GM19468 (cell line): ENCODE measurements around the gene PPARA.
"Not testable (repeated sequence)": the region's sequence is repeated elsewhere in the genome, so short reads cannot be mapped to it uniquely, and the experiment has no call there.

Experiments
- ATAC-seq: cut with Tn5 transposase; IDR thresholded peaks from one replicate; pipeline ENCODE4 v1.9.1; 2021; ENCODE audit warnings: mild to moderate bottlenecking, moderate library complexity, moderate number of reproducible peaks; ENCODE audit not compliant: unreplicated experiment; ENCODE audit errors: extremely low read depth

Gene PPARA

GRCh38 chr22:46262449-46263215 is 112.3 kb downstream of the PPARA start:
- ATAC-seq, result no peak

GRCh38 chr22:46263216-46263590 is 112.9 kb downstream of the PPARA start, which contains the start of gene PKDREJ:
Gene PKDREJ (minus strand): TSS chr22:46263343. CDS start chr22:46263322, 21 bp downstream.
- ATAC-seq, result no peak

GRCh38 chr22:46264520-46264919 is 114.2 kb downstream of the PPARA start:
- ATAC-seq, result not testable (repeated sequence)

GRCh38 chr22:46265627-46266026 is 115.3 kb downstream of the PPARA start:
- not testable (repeated sequence) for ATAC-seq

GRCh38 chr22:46267431-46268279 is 117.3 kb downstream of the PPARA start, which contains the start of gene TTC38:
Gene TTC38 (plus strand): TSS chr22:46268008. CDS start chr22:46268040, 32 bp downstream.
- no peak for ATAC-seq

- ATAC-seq, result no peak
Measured at GRCh38 chr22:46269564-46269963, 119.2 kb downstream of the PPARA start.

GRCh38 chr22:46272196-46272595 is 121.9 kb downstream of the PPARA start:
- no peak for ATAC-seq

GRCh38 chr22:46272762-46273431 is 122.6 kb downstream of the PPARA start:
- no peak for ATAC-seq

GRCh38 chr22:46273432-46274148 is 123.3 kb downstream of the PPARA start:
- ATAC-seq, result no peak

GRCh38 chr22:46274381-46274780 is 124.1 kb downstream of the PPARA start:
- ATAC-seq, result no peak

- ATAC-seq, result no peak
Measured at GRCh38 chr22:46275455-46276122, 125.3 kb downstream of the PPARA start.

- ATAC-seq, result no peak
Measured at GRCh38 chr22:46276563-46276962, 126.2 kb downstream of the PPARA start.

GRCh38 chr22:46278656-46279645 is 128.6 kb downstream of the PPARA start:
- ATAC-seq, result no peak

- no peak for ATAC-seq
Measured at GRCh38 chr22:46280063-46280817, 129.9 kb downstream of the PPARA start.

GRCh38 chr22:46280999-46281623 is 130.8 kb downstream of the PPARA start:
- ATAC-seq, result no peak

- no peak for ATAC-seq
Measured at GRCh38 chr22:46281866-46282678, 131.7 kb downstream of the PPARA start.
